GM21381 (cell line): ENCODE results near the gene KCNN4.

Source experiments
- ATAC-seq: cut with Tn5 transposase; IDR thresholded peaks from one replicate; pipeline ENCODE4 v1.9.1; 2021; ENCODE audit warnings: mild to moderate bottlenecking, moderate library complexity; ENCODE audit not compliant: unreplicated experiment

KCNN4 gene

GRCh38 chr19:43799502-43800142 is 18.8 kb upstream of the KCNN4 start:
- ATAC-seq: no peak

GRCh38 chr19:43798546-43799409 is 18.0 kb upstream of the KCNN4 start:
- no peak for ATAC-seq

- ATAC-seq: no peak
Observed at GRCh38 chr19:43798026-43798545, 17.3 kb upstream of the KCNN4 start.

GRCh38 chr19:43797556-43797955 is 16.8 kb upstream of the KCNN4 start:
- no peak for ATAC-seq

GRCh38 chr19:43797118-43797517 is 16.3 kb upstream of the KCNN4 start:
- ATAC-seq: no peak

GRCh38 chr19:43790587-43790986 is 9.8 kb upstream of the KCNN4 start:
- ATAC-seq: no peak

- no peak for ATAC-seq
Observed at GRCh38 chr19:43789029-43789428, 8.3 kb upstream of the KCNN4 start.

- ATAC-seq: no peak
Observed at GRCh38 chr19:43786665-43787064, 5.9 kb upstream of the KCNN4 start.

- no peak for ATAC-seq
Observed at GRCh38 chr19:43784981-43785808, 4.4 kb upstream of the KCNN4 start.

GRCh38 chr19:43784241-43784980 is 3.6 kb upstream of the KCNN4 start:
- no peak for ATAC-seq

GRCh38 chr19:43783636-43784035 is 2.9 kb upstream of the KCNN4 start:
- no peak for ATAC-seq

GRCh38 chr19:43782689-43783231 is 2.0 kb upstream of the KCNN4 start:
- no peak for ATAC-seq

- ATAC-seq: no peak
Observed at GRCh38 chr19:43782311-43782660, 1.5 kb upstream of the KCNN4 start.

- no peak for ATAC-seq
Observed at GRCh38 chr19:43781630-43782310, 997 bp upstream of the KCNN4 start.

GRCh38 chr19:43779820-43780219 is 953 bp downstream of the KCNN4 start:
- ATAC-seq: no peak

- ATAC-seq: no peak
Observed at GRCh38 chr19:43779147-43779819, 1.5 kb downstream of the KCNN4 start.

GRCh38 chr19:43778651-43779050 is 2.1 kb downstream of the KCNN4 start:
- ATAC-seq: no peak

- no peak for ATAC-seq
Observed at GRCh38 chr19:43777163-43777695, 3.5 kb downstream of the KCNN4 start.

- no peak for ATAC-seq
Observed at GRCh38 chr19:43776286-43776685, 4.5 kb downstream of the KCNN4 start.
